HG02970 (cell line): ENCODE measurements around the gene SLC18B1.
"Not testable (repeated sequence)": the region's sequence is repeated elsewhere in the genome, so short reads cannot be mapped to it uniquely, and the experiment has no call there.

ENCODE experiments used
- ATAC-seq: cut with Tn5 transposase; IDR thresholded peaks from one replicate; pipeline ENCODE4 v1.9.1; 2021; ENCODE audit warnings: mild to moderate bottlenecking, moderate library complexity, moderate number of reproducible peaks; ENCODE audit not compliant: unreplicated experiment, low FRiP score

The SLC18B1 gene

GRCh38 chr6:132804251-132804650 lies 5.8 kb upstream of the SLC18B1 start:
- no peak for ATAC-seq

DNA sequence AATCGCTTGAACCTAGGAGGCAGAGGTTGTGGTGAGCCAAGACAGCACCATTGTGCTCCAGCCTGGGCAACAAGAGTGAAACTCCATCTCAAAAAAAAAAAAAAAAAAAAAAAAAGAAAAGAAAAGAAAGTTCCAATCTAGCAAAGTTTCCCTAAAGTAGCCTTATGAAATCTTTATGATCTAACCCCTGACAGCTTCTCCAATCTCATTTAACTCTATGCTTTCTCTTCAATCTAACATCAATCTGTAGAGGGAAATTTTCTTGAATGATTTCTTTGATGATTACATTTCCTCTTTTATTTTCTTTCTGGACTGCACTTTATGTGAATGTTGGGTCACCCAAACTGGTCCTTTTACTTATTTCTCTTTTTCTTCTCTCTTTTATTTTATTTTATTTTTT lies 2.2 kb upstream of the SLC18B1 start:
- ATAC-seq = no peak

- peak; percentile 93 for ATAC-seq
Measured at GRCh38 chr6:132798869-132799538, 567 bp upstream of the SLC18B1 start.

DNA sequence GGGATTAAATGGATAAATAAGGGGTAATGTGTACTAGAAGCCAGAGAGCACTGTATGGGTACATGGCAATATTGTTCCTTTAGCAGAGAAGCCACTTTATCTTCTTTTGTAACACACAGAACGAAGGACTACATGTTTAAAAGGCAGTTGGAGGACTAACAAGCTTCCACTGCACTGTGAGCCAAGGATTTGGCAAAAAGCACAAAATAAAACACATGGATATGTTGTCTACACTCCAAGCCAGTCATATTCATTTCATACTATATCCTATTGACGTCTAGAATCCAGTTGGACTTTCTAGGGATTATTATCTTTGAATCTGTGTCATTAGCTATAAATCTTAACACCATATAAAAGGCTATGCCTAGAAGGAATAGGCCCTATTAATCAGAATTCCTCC lies 3.0 kb downstream of the SLC18B1 start:
- ATAC-seq = no peak

GRCh38 chr6:132792510-132792909 lies 5.9 kb downstream of the SLC18B1 start:
- no peak for ATAC-seq

DNA sequence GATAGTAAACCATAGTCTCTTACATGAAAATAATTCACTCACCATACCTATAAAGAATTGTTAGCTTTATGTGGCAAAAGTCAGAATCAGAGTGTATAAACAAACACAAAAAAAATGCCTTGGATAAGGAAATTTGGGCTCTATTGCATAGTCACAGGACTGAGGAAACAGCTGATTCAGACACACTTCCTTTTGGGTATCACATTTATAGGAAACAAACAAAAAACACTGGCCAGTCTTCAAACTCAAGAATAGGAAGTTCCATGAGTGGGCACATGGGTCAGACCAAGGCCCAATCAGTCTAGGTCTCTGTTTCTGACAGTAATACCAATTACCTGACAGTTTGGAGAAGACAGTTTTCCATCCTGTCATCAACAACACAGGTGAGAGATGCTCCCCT lies 8.0 kb downstream of the SLC18B1 start:
- no peak for ATAC-seq

DNA sequence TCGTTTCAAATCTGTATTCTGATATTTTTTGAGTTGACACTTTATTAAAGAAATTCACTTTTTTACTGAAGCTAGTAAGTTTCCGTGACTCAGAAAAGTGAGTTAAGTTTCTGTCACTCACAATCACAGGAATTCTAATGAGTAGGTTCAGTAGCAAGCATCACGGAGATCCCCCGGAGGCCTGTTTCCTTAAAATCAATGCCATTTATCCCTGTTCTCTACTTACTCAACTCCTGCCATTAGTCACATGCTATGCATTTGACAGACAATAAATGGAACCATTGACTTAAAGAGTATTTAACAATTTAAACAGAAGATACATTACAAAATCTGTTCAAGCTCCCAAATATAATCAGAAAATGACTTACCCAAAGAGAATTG lies 9.1 kb downstream of the SLC18B1 start:
- ATAC-seq = no peak

DNA sequence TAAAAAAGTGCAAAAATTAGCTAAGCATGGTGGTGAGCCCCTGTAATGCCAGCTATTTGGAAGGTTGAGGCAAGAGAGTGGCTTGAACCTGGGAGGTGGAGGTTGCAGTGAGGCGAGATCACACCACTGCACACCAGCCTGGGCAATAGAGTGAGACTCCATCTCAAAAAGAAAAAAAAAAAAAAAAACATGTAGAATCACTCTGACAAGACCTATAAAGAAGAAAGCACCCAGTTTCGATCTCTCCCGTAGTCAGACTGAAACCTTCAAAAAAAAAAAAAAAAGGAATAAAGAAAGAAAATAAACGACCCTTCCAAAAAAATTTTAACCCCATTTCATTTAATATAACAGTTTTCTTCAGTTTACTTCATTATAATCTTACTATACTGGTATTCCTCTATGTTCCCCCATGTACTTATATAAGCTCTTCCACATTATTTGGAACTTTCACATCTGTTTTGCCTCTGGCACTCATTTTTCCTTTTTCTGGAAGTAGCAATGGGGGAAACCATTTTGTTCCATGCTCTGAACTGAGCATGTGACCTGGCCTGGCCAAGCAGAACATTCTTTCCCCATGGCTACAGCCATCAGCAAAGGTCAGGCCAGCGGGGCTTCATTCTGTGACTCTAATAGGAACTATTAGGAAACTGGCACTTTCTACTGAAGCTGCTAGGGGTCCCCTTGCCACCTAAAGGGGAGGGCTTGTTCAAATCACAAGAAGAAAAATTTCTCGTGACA lies 9.6 kb downstream of the SLC18B1 start:
- ATAC-seq = no peak

DNA sequence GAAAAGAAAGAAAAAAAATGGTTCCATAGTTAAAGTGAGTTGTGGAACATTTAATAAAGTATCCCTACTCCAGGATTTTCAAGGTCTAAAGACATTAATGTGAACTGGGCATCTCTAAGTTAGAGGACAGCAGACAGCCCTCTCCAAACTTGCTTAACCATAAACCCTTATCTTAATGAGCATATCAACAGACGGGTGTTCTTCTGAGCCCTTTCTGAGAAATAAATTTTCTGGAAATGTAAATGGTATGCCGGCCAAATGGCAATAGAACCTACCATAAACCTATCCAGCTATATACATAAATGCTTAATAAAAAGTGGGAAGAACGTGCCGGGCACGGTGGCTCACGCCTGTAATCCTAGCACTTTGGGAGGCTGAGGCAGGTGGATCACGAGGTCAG lies 12.5 kb downstream of the SLC18B1 start:
- no peak for ATAC-seq

GRCh38 chr6:132780770-132781371 lies 17.6 kb downstream of the SLC18B1 start:
- ATAC-seq = no peak

DNA sequence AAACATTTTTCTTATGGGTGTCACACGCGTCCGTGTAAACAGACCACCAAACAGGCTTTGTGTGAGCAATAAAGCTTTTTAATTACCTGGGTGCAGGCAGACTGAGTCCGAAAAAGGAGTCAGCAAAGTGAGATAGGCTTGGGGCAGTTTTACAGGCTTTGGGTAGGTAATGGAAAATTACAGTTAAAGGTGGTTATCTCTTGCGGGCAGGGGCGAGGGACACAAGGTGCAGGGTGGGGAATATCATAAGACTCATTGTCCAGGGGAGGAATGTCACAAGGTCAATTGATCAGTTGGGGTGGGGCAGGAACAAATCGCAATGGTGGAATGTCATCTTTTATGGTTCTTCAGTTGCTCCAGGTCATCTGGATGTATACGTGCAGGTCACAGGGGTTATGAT lies 20.6 kb downstream of the SLC18B1 start:
- ATAC-seq = not testable (repeated sequence)

GRCh38 chr6:132768051-132768517 lies 30.4 kb downstream of the SLC18B1 start:
- ATAC-seq = peak; percentile 80

DNA sequence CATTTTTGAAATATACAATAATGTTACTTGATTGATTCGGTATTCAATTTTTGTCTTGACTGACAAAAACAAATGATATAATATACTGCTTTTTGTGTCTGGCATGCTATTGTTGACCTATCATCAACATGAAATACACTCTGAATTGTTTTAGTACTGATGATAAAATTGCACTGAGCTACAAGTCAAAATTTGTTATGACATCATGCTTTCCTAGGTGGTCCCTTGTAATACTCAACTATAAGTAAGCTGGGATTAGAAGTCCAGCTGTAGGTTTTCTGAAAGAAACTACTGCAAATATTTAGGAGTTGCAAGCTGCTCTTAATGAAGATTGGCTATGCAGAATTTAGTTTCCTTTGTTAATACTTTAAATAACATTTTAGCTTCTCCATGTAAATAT lies 32.9 kb downstream of the SLC18B1 start:
- ATAC-seq = no peak

- no peak for ATAC-seq
Measured at GRCh38 chr6:132764370-132764769, 34.1 kb downstream of the SLC18B1 start.

DNA sequence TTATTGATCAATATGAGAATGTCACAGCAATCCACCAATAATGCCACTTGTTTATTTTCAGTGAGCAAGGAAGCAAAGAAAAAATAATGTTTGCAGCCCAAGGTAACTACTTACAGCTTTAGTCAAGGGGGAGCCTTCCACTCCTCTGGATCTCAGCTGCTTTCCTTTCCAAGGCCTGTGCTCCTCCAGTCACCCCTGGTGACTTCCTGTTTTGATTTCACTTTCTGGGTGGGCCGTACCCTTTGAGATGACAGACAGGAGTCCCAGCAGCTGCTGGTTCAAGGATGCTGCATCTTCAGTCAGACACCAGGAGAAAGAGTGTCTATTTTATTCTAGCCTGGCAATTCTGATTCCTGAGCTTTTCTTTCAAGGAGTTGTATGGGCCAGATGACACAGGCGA lies 35.2 kb downstream of the SLC18B1 start:
- ATAC-seq = peak; percentile 67

- no peak for ATAC-seq
Measured at GRCh38 chr6:132760256-132760655, 38.2 kb downstream of the SLC18B1 start.

DNA sequence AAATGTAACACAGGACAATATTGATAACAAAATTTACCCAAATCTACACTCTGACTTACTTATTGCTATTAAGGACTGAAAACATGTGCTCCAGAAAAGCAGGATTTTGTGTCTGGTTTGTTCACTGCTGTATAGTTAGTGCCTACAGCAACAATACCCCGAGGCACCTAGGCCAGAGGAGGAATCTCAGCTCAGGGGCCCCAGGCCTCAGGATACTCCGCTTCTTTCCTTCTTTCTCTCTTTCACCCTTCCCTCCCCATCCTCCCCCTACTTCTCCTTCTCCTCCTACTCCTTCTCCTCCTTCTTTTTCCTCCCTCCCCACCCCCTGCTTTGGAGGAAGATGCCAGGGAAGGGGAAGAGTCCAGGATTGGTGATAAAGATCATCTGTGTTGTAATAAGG lies 39.7 kb downstream of the SLC18B1 start:
- ATAC-seq = no peak

DNA sequence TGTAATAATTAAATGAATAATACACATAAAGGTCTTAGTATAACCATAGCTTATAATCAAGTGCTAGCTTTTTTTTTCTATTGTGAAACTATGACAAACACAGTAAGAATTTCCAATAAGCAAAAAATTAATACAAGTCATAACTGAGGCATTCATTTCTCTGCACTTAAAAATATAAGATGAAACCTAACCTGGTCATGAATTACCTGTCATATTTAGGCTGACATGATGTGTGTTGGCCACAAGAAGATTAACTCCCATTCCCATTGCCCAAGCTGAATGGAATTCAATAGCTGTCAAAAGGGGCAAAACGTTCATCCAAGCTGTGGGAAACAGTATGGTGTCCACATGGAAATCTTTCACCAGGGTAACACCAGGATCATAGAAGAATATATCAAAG lies 46.2 kb downstream of the SLC18B1 start:
- no peak for ATAC-seq

- ATAC-seq = no peak
Measured at GRCh38 chr6:132751828-132752227, 46.6 kb downstream of the SLC18B1 start.

GRCh38 chr6:132751306-132751705 lies 47.1 kb downstream of the SLC18B1 start:
- peak; percentile 32 for ATAC-seq

DNA sequence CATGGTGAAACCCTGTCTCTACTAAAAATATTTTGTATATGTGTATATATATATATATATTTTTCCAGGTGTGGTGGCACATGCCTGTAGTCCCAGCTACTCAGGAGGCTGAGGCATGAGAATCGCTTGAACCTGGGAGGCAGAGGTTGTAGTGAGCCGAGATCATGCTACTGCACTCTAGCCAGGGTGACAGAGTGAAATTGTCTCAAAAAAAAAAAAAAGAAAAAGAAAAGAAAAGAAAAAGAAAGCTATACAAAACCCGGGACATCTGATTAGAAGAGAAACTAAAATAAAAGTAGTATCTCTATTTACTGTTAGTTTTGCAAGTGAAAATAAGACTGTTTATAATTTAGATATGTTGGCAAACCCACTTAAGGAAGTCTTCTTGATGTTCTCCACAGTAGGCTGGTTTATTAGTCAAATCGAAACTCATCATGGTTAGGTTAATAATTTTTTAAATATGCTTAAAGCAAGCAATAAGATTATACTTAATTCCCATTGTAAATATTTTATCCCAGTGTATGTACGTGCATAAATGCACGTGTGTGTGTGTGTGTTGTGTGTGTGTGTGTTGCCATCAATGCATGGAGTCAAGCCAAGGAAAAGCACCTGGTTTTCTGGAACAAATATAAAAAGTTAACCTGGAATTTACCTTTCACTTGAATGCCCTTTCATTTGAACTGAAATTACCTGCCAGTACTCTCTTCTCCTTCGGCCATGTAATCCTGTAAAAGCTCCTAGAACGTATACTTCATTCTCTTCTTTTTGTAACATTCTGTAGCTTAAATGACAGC lies 47.8 kb downstream of the SLC18B1 start:
- ATAC-seq = peak; percentile 81
